HuH-7.5 (cell line): ENCODE measurements around the gene TUBGCP5.
"Not testable (repeated sequence)": the region's sequence is repeated elsewhere in the genome, so short reads cannot be mapped to it uniquely, and the experiment has no call there.

Experiments
- DNase-seq: peaks from one replicate; pipeline ENCODE4 v3.0.0; 2011; ENCODE audit warnings: low spot score

TUBGCP5 gene

DNA sequence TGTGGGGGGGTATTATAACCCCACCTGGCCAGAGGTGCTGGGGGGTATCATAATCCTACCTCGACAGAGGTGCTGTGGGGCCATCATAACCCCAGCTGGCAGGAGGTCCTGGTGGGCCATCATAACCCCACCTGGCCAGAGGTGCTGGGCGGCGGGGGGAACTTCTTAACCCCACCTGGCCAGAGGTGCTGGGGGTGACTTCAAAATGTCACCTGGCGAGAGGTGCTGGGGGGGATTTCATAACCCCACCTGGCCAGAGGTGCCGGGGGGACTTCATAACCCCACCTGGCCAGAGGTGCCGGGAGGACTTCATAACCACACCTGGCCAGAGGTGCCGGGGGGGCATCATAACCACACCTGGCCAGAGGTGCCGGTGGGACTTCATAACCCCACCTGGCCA lies 2.4 kb upstream of the TUBGCP5 start:
- DNase-seq = not testable (repeated sequence)

DNA sequence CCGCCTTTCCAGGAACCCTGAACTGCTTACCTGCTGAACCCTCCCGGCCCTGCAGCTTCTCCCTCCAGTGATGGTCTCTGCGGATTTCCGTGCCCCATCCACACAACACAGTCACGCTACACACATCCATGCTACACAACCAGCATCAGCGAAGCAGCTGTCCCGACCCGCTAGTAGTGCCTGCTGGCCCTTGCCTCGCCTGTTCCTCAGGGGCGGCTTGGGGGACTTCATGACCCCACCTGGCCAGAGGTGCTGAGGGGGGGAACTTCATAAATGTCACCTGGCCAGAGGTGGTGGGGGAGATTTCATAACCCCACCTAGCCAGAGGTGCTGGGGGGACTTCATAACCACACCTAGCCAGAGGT lies 530 bp upstream of the TUBGCP5 start:
- no peak for DNase-seq

DNA sequence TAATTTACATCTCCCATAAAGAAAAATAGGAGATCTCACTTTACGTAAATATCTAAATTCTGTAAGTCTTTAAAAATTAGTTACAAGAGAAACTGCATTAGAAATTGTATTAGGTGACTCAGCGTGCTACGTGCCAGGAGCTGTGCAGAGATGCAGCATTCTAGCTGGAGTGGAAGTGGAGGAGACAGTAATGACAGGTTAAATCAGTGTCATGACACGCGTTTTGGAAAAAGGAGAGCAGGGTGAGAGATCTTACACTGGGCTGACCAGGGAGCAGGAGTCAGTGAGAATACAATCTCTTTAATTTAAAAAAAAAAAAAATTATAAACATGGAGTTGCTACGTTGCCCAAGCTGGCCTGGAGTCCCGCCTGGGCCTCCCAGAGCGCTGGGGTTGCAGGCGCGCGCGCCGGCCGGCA lies 635 bp downstream of the TUBGCP5 start:
- DNase-seq = peak; percentile 46

DNA sequence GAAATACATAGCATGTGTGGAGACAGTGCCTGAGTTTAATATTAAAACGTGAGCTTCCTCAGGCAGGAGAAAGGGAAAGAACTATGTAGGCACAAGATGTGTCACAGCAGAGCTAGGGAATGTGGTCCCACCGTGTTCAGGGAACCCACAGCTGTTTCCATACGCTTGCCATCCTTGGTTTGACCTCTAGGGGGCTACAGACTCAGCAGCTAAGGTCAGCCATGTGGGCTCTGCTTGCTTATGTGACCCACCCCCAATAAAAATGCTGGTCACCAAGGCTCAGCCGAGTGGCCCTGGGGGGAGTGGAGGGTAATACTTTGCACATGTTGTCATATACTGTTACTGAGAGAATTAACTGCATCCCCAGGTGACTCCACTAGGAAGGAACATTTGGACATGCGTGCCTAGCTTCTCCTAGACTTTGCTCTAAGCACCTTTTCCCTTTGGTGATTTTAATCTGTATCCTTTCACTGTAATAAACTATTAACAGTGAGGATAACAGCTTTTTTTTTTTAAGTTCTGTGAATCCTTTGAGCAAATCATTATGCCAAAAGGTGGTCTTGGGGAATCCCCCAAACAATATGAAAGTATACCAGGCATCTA lies 3.3 kb downstream of the TUBGCP5 start:
- peak; percentile 64 for DNase-seq

DNA sequence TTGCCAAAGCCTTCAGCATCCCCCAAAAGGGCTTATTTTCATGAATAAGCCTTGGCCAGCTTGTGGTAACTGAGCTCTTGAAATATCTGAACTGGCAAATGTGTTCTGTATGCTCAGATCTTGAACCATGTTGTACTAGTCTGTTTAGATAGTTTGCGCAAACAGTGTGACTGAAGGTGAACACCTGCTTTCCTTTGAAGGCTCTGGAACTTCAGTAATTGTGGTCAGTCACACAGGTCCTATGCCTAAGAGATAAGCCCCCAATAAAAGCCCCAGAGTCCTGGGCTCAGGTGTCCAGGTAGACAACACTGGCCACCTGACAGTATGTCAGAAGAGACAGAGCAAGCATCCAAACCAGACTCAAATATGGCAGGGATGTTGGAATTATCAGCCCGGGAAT lies 5.4 kb downstream of the TUBGCP5 start:
- DNase-seq = no peak

DNA sequence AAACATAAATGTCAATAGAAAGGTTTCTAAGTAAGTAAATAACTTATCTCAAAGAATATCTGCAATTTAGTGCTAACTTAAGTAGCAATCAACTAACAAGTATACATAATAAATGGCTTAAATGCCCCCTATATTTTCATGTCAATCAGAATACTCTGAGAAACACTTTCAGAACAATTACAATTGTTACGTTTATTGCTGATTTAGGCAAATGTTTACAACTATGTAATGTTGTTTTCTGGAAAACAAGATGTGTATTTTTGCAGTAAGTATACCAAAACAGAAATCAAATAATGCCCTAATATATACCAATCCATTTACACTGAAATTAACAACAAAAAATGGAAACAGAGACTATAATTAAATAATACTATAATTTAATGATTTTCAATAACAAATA lies 13.2 kb downstream of the TUBGCP5 start:
- no peak for DNase-seq

DNA sequence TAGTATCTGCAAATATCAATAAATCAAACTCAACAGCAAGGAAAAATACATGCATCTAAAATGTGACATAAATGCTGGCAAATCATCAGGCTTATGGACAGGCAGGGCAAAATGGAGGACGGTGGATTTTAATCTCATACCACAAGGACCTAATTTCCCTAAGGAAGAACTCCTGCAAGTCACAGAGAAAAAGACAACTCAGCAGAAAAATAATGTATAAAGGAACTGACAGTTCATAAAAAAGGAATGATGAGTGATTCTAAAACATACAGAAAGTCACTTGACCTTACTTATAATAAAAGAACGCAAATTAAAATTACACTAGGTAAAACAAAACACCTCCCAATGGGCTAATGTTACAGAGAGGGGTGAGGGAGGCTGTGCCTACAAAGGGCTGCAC lies 17.2 kb downstream of the TUBGCP5 start:
- no peak for DNase-seq

DNA sequence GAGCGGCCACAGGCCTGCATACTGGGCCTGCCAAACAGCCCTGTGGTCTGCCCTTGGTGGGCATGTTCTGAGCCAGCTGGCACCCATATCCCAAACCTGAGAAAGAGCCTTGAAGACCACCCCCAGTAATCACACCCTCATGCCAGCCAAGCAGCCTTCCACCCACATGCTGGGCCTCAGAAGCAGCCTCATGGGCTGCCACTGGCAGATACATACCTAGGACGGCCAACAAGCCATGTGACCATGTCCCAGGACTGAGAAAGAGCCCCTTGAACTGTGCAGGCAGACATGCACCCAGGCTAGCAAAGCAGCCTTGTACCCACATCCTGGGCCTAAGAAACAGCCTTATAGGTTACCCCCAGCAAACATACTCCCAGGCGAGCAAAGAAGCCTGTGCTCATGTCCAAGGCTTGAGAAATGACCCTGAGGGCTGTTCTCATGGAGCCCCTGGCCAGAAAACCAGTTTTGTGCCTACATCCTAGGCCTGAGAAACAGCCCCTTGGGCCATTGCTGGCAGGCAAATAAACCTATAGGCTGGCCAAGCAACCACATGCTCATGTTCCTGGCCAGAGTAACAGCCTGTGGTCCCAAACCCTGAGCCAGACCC lies 24.9 kb downstream of the TUBGCP5 start:
- DNase-seq = no peak

DNA sequence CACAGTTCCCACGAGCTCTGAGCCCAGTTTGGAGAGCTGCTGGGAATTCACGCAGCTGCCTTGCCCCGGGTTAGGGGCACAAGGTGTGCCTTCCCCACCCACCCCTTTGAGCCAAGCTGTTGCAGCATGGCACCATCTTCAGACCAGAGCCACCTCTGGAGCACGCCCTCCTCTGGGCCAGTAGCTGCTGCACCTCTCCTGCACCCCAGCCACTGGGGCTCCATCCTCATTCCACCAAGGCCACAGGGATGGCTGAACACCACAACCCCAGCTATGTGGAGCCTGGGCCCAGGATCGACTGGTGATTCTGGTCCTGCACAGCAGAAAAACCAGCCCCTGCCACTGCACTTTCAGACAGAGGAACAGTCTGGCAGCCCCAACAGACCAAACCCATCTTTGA lies 25.7 kb downstream of the TUBGCP5 start:
- DNase-seq = no peak

DNA sequence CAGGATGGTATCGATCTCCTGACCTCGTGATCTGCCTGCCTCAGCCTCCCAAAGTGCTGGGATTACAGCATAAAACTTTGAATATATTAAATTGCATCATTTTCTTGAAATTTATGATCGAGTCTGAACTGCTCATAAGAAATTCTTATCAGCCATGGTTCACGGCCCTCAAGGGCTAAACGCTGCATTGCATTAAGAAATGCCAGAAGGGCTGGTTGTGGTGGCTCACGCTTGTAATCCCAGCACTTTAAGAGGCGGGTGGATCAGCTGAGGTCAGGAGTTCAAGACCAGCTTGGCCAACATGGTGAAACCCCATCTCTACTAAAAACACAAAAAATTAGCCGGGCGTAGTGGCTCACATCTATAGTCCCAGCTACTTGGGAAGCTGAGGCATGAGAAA lies 26.8 kb downstream of the TUBGCP5 start:
- not testable (repeated sequence) for DNase-seq

DNA sequence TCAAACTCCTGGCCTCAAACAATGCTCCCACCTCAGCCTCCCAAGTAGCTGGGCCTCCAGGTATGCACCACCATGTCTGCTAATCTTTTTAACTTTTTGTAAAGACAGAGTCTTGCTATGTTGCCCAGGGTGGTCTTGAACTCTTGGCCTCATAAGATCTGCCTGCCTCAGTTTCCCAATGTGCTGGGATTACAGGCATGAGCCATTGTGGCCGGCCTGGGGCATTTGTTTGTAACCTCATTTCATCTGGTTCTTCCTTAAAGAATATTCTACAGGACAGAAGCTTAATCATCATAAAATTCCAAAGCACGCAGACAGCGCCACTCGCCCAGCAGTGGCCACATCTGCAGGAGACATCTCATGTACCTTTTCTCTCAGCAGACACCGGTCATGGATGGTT lies 35.6 kb downstream of the TUBGCP5 start:
- no peak for DNase-seq

DNA sequence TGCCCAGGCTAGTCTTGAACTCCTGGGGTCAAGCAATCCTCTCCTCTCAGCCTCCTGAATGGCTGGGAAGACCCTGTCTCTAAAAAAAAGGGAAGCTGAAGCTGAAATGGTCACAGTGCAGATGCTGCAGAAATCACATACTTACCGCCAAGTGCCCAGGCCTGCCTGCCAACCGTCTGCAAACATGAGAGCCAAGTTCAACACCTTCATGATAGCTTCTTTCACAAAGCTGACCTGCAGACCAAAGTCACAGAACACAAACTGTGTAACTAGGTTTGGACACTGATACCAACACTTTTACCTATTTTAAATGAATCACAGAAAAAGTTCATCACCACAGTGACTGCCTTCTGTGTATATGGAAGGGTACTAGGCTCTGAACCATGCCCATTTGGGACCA lies 36.4 kb downstream of the TUBGCP5 start:
- no peak for DNase-seq

DNA sequence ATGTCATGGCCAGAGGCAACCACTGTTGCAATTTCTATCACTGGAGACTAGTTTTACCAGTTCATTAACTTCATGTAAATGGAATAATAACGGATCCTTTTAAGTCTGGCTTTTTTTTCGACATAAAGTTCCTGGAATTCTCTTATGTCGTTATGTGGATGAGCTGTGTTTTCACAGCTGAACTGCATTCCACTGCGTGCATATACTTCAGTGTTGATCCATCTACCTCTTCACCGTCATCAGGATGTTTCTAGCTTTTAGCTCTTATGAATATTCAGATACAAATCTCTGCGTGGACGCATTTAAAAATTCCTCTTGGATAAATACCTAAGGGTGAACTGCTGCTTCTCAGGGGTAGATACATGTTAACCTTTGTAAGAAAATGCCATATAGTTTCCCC lies 43.6 kb downstream of the TUBGCP5 start:
- no peak for DNase-seq

DNA sequence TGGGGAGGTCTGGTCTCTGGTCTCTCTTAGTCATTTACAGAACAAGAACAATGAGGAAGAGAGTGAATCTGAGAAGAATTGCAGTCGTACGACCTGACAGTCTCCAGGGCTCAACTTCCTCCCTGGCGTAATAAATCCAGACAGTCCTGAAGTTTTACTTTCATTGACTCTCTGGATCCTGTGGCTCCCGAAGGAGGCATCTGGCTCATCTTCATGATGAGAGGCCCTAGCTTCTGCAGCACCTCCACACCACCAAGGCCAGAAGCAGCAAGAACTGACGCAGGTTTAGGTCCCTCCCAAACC lies 47.4 kb downstream of the TUBGCP5 start:
- no peak for DNase-seq

DNA sequence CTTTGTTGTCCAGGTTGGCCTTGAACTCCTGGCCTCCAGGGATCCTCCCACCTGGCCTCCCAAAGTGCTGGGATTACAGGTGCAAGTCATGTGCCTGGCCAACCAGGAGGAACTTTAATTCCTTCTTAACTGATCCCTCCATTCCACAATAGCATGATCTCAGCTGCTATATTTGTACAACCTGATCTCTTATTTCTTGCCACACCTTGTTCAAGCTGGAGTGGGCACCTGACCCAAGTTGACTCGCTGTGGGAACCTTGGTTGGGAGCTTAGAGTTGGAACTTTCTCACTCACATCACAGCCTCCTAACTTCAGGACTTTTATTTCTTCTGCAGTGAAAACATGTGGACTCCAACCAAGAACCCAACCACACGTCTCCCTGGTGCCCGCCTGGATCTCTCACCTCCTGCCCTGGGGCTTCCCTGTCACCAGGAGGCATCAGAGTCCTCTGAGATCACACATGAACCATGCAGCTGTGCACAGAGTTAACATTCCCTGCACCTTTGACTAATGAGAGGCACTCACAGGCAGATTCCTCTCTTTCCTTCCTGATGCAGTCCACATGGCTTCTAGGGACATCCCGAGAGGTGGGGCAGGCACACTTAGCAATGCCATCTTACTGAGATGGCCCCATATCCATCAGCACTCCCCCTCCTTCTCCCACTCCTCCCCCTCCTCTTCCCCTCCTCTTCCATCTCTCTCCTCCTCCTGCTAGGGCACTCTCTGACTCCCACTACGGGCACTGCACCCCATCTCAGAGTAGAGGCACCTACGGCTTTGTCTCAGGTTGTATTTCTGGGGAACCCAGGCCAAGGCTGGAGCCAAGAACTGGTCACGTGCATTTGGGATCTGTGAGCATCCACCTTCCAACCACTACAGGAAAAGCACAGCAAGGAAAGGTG lies 49.5 kb downstream of the TUBGCP5 start:
- no peak for DNase-seq

DNA sequence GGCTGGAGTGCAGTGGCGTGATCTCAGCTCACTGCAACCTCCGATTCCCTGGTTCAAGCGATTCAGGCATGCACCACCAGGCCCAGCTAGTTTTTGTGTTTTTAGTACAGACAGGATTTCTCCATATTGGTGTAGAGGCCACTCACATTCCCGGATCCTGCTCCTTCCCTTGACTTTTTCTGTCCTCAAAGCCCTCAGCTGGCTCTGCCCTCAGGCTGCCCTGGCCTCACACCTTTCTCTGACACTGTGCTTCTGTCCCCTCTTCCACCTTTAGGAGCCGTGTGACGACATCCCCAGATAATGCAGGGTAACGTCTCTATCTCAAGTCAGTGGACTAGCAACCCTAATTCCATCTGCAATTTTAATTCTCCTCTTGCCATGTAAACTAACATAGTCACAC lies 50.6 kb downstream of the TUBGCP5 start:
- no peak for DNase-seq

DNA sequence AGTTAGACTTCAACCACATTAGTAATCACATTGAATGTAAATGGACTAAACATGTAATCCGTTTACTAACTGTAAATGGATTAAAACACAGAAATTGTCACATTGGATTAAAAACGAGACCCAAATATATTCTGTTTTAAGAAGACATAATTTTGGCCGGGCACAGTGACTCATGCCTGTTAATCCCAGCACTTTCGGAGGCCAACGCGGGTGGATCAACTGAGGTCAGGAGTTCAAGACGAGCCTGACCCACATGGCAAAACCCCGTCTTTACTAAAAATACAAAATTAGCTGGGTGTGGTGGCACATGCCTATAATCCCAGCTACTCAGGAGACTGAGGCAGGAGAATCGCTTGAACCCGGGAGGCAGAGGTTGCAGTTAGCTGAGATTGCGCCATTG lies 57.4 kb downstream of the TUBGCP5 start:
- not testable (repeated sequence) for DNase-seq

DNA sequence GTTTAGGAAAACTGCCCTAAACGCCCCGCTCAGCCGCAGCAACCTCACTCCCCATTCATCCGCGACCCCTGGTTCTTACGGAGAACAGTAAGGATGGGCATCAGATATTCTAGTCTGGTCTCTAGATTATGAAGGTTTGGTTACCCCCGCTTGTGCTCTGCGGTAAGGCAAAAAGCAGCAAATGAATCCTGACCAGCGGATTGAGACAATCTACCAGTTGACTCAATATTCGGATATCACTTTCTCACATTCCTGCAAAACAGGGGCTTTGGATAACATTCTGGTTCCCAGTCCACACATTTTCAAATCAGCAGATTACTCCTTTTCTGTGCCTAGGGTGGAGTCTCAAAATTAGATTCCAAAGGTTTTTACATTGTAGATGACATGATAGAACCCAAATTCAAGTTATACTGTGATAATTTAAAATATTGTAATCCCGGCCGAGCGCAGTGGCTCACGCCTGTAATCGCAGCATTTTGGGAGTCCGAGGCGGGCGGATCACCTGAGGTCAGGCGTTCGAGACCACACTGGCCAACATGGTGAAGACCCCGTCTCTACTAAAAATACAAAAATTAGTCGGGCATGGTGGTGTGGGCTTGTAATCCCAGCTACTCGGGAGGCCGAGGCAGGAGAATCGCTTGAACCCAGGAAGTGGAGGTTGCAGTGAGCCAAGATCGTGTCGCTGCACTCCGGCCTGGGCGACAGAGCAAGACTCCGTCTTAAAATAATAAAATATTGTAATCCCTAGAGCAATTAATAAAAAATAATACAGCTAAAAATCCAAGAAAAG lies 58.1 kb downstream of the TUBGCP5 start:
- peak; percentile 45 for DNase-seq

DNA sequence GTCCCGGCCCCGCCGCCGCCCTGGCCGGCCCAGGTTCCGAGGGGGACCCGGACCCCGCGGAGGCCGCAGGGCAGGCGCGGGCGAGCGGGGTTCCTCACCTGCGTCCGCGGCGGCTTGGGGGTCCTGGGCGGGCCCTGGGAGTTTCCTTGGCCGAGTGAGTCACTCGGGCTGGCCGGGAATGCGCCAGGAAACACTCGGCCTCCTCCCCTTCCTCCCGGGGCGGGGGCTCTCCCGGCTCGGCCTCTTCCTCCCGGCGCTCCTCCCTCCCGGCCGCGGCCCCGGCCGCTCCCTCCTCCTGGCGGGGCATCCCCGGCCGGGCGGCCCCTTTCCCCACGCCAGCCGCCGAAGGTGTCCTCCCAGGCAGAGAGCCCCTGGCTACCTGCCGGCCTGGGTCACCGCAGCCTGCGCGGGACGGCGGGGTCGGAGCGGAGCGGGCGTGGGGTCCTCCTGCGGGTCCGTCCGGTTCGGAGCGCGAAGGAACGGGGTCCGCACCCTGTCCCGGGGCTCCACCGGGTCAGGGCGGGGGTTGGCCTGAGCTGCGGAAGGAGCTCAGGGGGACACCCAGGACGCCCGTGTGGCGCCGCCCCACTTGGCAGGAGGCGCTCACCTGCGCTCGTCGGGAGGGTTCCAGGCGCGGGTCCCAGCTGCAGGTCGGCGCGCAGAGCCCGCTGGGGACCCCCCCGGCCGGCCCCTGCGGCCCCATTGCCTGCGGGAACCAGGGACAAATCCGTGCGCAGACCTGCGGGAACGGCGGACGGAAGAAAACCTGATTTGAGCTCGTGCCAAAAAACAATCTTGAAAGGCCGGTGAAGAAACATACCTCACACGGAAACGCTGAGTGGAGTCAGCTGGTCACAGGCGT lies 58.9 kb downstream of the TUBGCP5 start, which contains the start of gene CYFIP1:
TSS of gene CYFIP1 (minus strand) at position 180 of the 862 bp plus-strand sequence. CDS start 33,083 bp downstream, outside the sequence.
- DNase-seq = peak; percentile 91

DNA sequence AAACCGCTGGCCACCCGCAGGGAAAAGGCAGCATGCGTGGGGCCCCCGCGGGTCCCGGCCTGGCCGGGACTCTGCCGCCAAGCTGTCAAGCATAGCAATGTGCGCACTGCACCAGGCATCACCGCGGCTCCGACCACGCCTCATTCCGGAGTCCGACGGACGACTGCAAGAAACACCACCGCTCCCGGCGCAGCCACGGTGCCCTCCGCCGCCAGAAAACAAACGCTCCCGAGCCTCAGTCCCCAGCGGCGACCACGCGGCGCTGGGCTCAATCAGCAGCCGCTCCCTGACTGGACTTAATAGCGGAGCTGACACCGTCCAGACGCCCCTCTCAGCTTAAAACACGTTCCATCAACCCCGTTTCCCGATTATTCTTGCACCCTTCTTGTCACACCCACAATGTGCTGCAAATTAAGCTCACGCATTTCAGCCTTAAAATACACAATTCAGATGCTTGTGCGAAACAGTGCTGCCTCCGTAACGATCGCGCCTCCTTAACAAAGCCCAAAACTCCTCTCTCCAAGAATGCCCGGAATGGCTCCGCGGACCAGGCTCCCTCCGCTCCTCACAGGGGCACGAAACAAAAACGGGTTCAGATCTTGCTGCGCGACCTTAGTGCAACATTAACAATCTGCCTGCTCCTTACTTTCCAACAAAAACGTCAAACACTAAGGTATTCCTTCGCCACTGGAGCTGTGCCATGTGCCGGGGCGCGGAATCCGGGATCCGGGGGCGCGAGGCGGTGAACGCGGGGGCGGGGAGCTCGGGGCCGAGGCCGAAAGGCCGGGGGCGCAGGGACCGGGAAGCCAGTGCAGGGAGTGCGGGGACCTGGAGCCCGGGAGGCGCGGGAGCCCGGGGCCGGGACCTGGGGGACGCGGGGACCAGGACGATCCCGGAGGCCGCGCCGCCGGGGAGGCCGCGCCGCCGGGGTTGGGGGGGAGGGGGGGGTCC lies 59.9 kb downstream of the TUBGCP5 start:
- DNase-seq = peak; percentile 73
